A673 (cell line): ENCODE measurements around the gene TNS1.

Experiments
- EZH2 ChIP-seq: fragments of 200-600 bp; sonication (generic); IDR thresholded peaks from 2 replicates; pipeline ENCODE4 v1.6.1; 2017; ENCODE audit warnings: borderline replicate concordance, low read depth, mild to moderate bottlenecking, mixed read lengths, antibody characterized with exemption, low read length; ENCODE audit not compliant: poor library complexity, severe bottlenecking
- TF ChIP-seq, protein P1 (sequence below): fragments of 300-800, 200-600 bp; sonication (generic); conservative IDR thresholded peaks from 2 replicates; pipeline ENCODE4 v1.5.1; 2017; ENCODE audit warnings: low read depth, mild to moderate bottlenecking, antibody characterized with exemption, low read length, moderate library complexity, mixed read lengths

DNA sequence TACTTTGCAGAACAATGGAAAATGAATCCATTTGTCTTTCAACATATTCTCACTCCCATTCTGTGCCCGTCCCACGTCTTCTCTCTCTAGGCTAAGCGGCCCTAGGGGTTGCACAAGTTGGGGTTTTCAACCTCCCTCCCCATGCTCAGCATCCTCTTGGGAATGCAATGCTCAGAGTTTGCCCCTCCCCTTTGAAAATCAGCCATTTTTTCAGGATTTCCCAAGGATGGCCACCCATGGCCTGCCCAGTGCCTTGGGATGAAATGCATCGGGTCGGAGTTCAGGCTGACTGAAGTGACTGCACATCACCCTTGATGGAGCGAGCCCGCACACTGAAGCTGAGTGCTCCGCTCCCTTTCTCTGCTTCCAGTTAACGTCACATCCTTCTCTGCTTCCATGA lies 87.9 kb downstream of the TNS1 start:
- no peak for TF ChIP-seq EZH2
- TF ChIP-seq, protein P1, sequence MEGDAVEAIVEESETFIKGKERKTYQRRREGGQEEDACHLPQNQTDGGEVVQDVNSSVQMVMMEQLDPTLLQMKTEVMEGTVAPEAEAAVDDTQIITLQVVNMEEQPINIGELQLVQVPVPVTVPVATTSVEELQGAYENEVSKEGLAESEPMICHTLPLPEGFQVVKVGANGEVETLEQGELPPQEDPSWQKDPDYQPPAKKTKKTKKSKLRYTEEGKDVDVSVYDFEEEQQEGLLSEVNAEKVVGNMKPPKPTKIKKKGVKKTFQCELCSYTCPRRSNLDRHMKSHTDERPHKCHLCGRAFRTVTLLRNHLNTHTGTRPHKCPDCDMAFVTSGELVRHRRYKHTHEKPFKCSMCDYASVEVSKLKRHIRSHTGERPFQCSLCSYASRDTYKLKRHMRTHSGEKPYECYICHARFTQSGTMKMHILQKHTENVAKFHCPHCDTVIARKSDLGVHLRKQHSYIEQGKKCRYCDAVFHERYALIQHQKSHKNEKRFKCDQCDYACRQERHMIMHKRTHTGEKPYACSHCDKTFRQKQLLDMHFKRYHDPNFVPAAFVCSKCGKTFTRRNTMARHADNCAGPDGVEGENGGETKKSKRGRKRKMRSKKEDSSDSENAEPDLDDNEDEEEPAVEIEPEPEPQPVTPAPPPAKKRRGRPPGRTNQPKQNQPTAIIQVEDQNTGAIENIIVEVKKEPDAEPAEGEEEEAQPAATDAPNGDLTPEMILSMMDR, result no peak
